Esophagus muscularis mucosa (tissue), 4 donors: ENCODE results near the gene FHL5. TPM values are rescaled to one million over a fixed set of nuclear protein-coding genes. Genes with fewer than 3 reads are reported as not detected.

ENCODE experiments used
- DNase-seq: peaks from one replicate; pipeline ENCODE4 v3.0.0-alpha.2; 2017; ENCODE audit errors: extremely low spot score
- H3K27ac ChIP-seq, 4 donors: fragments of 200-600 bp; sonication (generic); replicated peaks in 1 of 4; 1 replicate in 3 of 4; 2 replicates in 1 of 4; pipeline ENCODE4 v1.5.1; 2016 to 2019; ENCODE audit warnings: mild to moderate bottlenecking in 1 of 4
- H3K27me3 ChIP-seq, 4 donors: fragments of 200-600 bp; sonication (generic); one replicate each; pipeline versions ENCODE4 v1.5.1 to v1.6.0; 2016 to 2019
- H3K36me3 ChIP-seq, 4 donors: fragments of 200-600 bp; sonication (generic); one replicate each; pipeline ENCODE4 v1.5.1; 2016 to 2019
- H3K4me1 ChIP-seq, 4 donors: fragments of 200-600 bp; sonication (generic); one replicate each; pipeline ENCODE4 v1.5.1; 2016 to 2019
- H3K4me3 ChIP-seq, 4 donors: fragments of 200-600 bp; sonication (generic); 1 replicate in 2 of 4; 2 replicates in 2 of 4; pipeline ENCODE4 v1.5.1; 2016 to 2019; ENCODE audit warnings: mild to moderate bottlenecking in 4 of 4, moderate library complexity in 1 of 4
- H3K9me3 ChIP-seq, 4 donors: fragments of 200-600 bp; sonication (generic); 1 replicate in 3 of 4; 2 replicates in 1 of 4; pipeline ENCODE4 v1.5.1; 2016 to 2019
- EP300 ChIP-seq: sonication (generic); formaldehyde crosslinking; IDR thresholded peaks from one replicate; pipeline ENCODE4 v1.6.1; 2017; ENCODE audit warnings: antibody characterized with exemption
- POLR2A ChIP-seq: fragments of 450-650 bp; IDR thresholded peaks from one replicate; pipeline ENCODE4 v1.6.1; 2017; ENCODE audit warnings: antibody characterized with exemption, moderate library complexity, mild to moderate bottlenecking, low read depth
- POLR2AphosphoS5 ChIP-seq, 2 donors: sonication (generic); formaldehyde crosslinking; IDR thresholded peaks; one replicate each; pipeline ENCODE4 v1.6.1; 2017; ENCODE audit warnings: antibody characterized with exemption in 2 of 2
- WGBS: methylation state at CpG from one replicate; pipeline ENCODE4 v1.1.5; 2018; 5-methylcytosine and 5-hydroxymethylcytosine counted together
- intact Hi-C: fragments of 100-400 bp; cut with DNase I; formaldehyde crosslinking; loops from one replicate; pipeline ENCODE4 v1.15.1; 2023
- total RNA-seq, 4 donors: library from RNA; depleted of rRNA; stranded (reverse); fragments of >200 nt; gene quantifications; one replicate each; pipeline versions ENCODE4 v1.1.0 to v1.2.1, GENCODE V29; 2016
- TF ChIP-seq, protein P1 (sequence below), 3 experiments: fragments of 200-600 bp in 2 of 3; fragments of 450-650 bp in 1 of 3; sonication (generic) in 2 of 3; IDR thresholded peaks; one replicate each; pipeline ENCODE4 v1.5.1; 2017 to 2019; ENCODE audit warnings: antibody characterized with exemption in 3 of 3, mild to moderate bottlenecking in 2 of 3, moderate library complexity in 1 of 3

FHL5 gene
- total RNA-seq, 4 donors from 2014 or later: 10.8 to 33.7 (median 18.0) TPM

DNA sequence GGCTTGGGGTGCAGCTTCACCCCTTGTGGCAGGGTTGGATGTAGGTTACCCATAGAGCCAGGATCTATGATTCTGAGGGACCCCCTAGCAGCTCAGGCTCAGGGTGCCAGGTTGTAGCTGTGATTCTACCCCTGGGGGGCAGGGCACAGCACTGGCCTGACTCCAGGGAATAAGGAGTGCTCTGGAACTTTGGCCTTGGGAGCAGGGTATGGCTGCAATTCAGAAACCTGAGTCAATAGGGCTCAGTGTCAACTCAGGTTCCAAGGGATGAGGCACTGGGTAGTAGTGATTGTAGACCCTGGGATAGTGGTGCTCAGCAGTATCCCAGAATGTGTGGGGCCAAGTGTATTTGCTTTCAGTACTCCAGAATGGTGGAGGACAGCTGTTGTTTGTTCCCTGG is 8.6 kb downstream of the FHL5 start:
- Histone ChIP-seq H3K27me3 (no peaks in the 10 kb centered on the region), H3K36me3 (no peaks in the 10 kb centered on the region), H3K9me3 (peaks cover 0 to 24% (median 6%) of the 10 kb centered on the region in 4 donors), H3K4me3 (no peak overlapping the region), H3K27ac (no peak overlapping the region), H3K4me1 (no peaks in the 10 kb centered on the region)
- TF ChIP-seq POLR2AphosphoS5 (IDR thresholded peaks at IDR 0.05): no peak
- TF ChIP-seq POLR2A: no peak
- no peak for TF ChIP-seq EP300
- TF ChIP-seq, protein P1, sequence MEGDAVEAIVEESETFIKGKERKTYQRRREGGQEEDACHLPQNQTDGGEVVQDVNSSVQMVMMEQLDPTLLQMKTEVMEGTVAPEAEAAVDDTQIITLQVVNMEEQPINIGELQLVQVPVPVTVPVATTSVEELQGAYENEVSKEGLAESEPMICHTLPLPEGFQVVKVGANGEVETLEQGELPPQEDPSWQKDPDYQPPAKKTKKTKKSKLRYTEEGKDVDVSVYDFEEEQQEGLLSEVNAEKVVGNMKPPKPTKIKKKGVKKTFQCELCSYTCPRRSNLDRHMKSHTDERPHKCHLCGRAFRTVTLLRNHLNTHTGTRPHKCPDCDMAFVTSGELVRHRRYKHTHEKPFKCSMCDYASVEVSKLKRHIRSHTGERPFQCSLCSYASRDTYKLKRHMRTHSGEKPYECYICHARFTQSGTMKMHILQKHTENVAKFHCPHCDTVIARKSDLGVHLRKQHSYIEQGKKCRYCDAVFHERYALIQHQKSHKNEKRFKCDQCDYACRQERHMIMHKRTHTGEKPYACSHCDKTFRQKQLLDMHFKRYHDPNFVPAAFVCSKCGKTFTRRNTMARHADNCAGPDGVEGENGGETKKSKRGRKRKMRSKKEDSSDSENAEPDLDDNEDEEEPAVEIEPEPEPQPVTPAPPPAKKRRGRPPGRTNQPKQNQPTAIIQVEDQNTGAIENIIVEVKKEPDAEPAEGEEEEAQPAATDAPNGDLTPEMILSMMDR (IDR thresholded peaks at IDR 0.05): no peak
- DNase-seq: no peak
- intact Hi-C loops: no loop called here

DNA sequence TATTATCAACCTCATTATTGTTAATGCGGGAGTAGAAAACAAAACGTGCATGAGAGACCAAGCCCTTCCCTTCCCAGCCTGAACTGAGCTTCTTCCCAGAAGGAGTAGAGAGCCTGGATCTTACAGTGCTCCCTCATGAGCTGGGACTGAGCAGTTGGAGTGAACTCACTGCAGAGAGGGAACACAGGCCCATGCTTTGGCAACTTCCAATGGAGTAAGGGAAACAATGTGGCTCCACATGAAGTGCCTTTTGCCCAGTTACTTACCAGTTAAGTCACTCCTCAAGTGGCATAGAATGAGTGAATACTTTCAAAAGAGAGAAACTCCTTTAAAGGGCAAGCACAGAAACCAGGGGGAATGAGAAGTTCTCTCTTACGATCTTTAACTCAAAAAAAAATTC is 12.4 kb downstream of the FHL5 start:
- Histone ChIP-seq H3K27ac (no peak overlapping the region), H3K9me3 (peaks cover 0 to 13% (median 3%) of the 10 kb centered on the region in 4 donors), H3K36me3 (no peaks in the 10 kb centered on the region), H3K4me1 (no peaks in the 10 kb centered on the region), H3K4me3 (no peak overlapping the region), H3K27me3 (no peaks in the 10 kb centered on the region)
- no peak for DNase-seq
- TF ChIP-seq, protein P1 (IDR thresholded peaks at IDR 0.05): no peak
- TF ChIP-seq EP300: no peak
- no peak for TF ChIP-seq POLR2AphosphoS5 (IDR thresholded peaks at IDR 0.05)
- no peak for TF ChIP-seq POLR2A
- intact Hi-C loops: no loop called here
- WGBS: 76% methylated on average over 3 of the region's 3 CpGs

DNA sequence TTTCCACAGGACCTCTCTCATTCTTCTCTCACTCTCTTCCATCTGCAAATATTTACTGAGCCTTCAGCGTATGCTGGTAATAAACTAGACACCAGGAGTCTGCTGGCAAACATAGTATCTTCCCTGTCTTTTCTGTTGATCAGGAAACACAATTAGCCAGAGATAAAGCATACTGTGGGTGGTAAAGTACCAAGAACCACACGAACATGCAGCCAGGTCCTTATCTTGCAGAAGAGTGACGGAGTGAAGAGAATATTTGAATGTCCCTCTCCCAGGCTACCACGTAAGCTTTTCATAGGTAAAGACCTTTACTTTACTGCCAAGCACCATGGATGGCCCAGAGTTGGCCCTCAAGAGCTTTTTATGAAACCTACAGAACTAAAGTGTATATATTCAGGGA is 13.3 kb downstream of the FHL5 start:
- 66% methylated on average over 4 of the region's 4 CpGs for WGBS
- intact Hi-C loops: no loop called here
- H3K27ac ChIP-seq: no peak overlapping the region

DNA sequence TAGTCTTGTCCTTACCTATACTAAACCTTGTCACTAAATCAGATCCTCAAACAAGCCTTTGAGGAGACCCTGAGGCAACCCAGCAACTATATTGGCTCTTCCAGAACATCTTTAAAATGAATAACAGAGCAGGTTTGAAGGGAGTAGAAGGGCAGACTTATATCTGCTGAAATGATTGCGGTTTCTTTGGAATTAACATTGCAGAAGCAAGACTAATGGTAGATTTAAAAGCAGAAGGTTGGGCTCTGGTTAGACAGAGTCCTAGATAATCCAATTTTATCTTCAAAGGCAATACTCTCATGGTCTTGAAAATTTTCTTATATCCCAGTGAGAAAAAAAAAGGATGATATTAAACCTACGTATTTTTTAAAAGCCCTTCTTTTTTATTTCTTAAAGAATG is 19.1 kb downstream of the FHL5 start:
- Histone ChIP-seq H3K27me3 (no peaks in the 10 kb centered on the region), H3K4me1 (no peaks in the 10 kb centered on the region), H3K27ac (no peak overlapping the region), H3K4me3 (no peak overlapping the region), H3K36me3 (no peaks in the 10 kb centered on the region), H3K9me3 (no peaks in the 10 kb centered on the region)
- intact Hi-C loops: no loop called here
- 82% methylated on average over 2 of the region's 2 CpGs for WGBS
- TF ChIP-seq EP300: no peak
- DNase-seq: no peak

More for the DNA sequence above, 13.3 kb downstream of the FHL5 start:
- no peak for TF ChIP-seq POLR2AphosphoS5 (IDR thresholded peaks at IDR 0.05)
- no peak for TF ChIP-seq EP300
- TF ChIP-seq, protein P1 (IDR thresholded peaks at IDR 0.05): no peak
- TF ChIP-seq POLR2A: no peak
- Histone ChIP-seq H3K36me3 (no peaks in the 10 kb centered on the region), H3K4me1 (no peaks in the 10 kb centered on the region), H3K9me3 (peaks cover 0 to 4% (median 0%) of the 10 kb centered on the region in 4 donors), H3K4me3 (no peak overlapping the region), H3K27me3 (no peaks in the 10 kb centered on the region)
- DNase-seq: no peak

DNA sequence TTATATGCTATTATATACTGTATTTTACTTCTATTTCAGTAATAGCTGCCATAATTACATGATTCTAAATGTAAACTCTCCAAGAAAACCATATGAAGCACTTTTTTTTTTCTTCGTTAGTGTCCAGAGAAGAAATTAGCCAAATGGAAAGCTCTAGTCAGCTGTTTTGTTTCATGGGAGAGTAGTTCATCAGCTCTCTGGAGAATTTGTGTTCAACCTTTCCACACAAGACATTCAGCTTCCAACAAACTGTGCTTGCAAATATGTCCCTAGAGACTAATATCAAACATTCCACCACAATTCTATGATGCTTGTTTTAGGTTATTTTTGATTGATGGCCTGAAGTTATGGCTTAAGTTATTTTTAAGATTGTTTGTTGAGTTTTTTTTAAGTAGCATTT is 19.5 kb downstream of the FHL5 start:
- no peak for DNase-seq
- Histone ChIP-seq H3K4me1 (no peaks in the 10 kb centered on the region), H3K27ac (no peak overlapping the region), H3K27me3 (no peaks in the 10 kb centered on the region), H3K36me3 (no peaks in the 10 kb centered on the region), H3K4me3 (no peak overlapping the region), H3K9me3 (no peaks in the 10 kb centered on the region)
- WGBS: 83% methylated on average over 1 of the region's 1 CpG
- intact Hi-C loops: no loop called here
- TF ChIP-seq EP300: no peak
- TF ChIP-seq, protein P1 (IDR thresholded peaks at IDR 0.05): no peak
- no peak for TF ChIP-seq POLR2A
- TF ChIP-seq POLR2AphosphoS5 (IDR thresholded peaks at IDR 0.05): peak in 1 of 2 donors; percentile 13
